Measurements from ENCODE around the gene MCCC1. TPM values are rescaled to one million over a fixed set of nuclear protein-coding genes. Genes with fewer than 3 reads are reported as not detected.
"Not testable (repeated sequence)": the region's sequence is repeated elsewhere in the genome, so short reads cannot be mapped to it uniquely, and the experiment has no call there.

Gene MCCC1
- polyA plus RNA-seq, 1 experiment, result 19.0 TPM

GRCh38 chr3:183008800-183009199, 90.5 kb downstream of the MCCC1 start:
- H3K4me3 ChIP-seq (ENCODE audit: low read depth, low read length), result no peak overlapping the region
- no peaks in the 10 kb centered on the region for H3K27me3 ChIP-seq (ENCODE audit: control insufficient read depth, insufficient read depth, low read length)
- TF ChIP-seq CTCF (IDR thresholded peaks at IDR 0.05; ENCODE audit: low read depth, low read length), result no peak
- H3K9me3 ChIP-seq (ENCODE audit: control insufficient read depth, insufficient read depth, low read length), result no peaks in the 10 kb centered on the region
- ChIA-PET POLR2A (no interaction called here), CTCF (no interaction called here)
- H3K27ac ChIP-seq (ENCODE audit: low read depth, low read length), result no peak overlapping the region
- DNase-seq (ENCODE audit: low read depth, low spot score), result no peak

GRCh38 chr3:183008303-183008702, 91.0 kb downstream of the MCCC1 start:
- no peak for DNase-seq (ENCODE audit: low read depth, low spot score)
- H3K27ac ChIP-seq (ENCODE audit: low read depth, low read length), result no peak overlapping the region
- H3K9me3 ChIP-seq (ENCODE audit: control insufficient read depth, insufficient read depth, low read length), result no peaks in the 10 kb centered on the region
- no peak overlapping the region for H3K4me3 ChIP-seq (ENCODE audit: low read depth, low read length)
- no peaks in the 10 kb centered on the region for H3K27me3 ChIP-seq (ENCODE audit: control insufficient read depth, insufficient read depth, low read length)
- TF ChIP-seq CTCF (IDR thresholded peaks at IDR 0.05; ENCODE audit: low read depth, low read length), result no peak
- CTCF ChIA-PET, result no interaction called here
- POLR2A ChIA-PET, result no interaction called here

GRCh38 chr3:183006396-183007002, 92.8 kb downstream of the MCCC1 start:
- H3K27me3 ChIP-seq (ENCODE audit: control insufficient read depth, insufficient read depth, low read length), result no peaks in the 10 kb centered on the region
- POLR2A ChIA-PET, result no interaction called here
- H3K9me3 ChIP-seq (ENCODE audit: control insufficient read depth, insufficient read depth, low read length), result no peaks in the 10 kb centered on the region
- CTCF ChIA-PET, result no interaction called here
- H3K4me3 ChIP-seq (ENCODE audit: low read depth, low read length), result no peak overlapping the region
- H3K27ac ChIP-seq (ENCODE audit: low read depth, low read length), result no peak overlapping the region
- no peak for TF ChIP-seq CTCF (IDR thresholded peaks at IDR 0.05; ENCODE audit: low read depth, low read length)
- no peak for DNase-seq (ENCODE audit: low read depth, low spot score)

GRCh38 chr3:182999767-183000166, 99.5 kb downstream of the MCCC1 start:
- ChIA-PET CTCF (interaction anchor here (1.7 kb wide), 1 partner anchor 288 kb away, joined by 4 read pairs; no protein-coding TSS in a partner anchor), POLR2A (no interaction called here)
- DNase-seq (ENCODE audit: low read depth, low spot score), result no peak

GRCh38 chr3:182993486-182994201, 105.7 kb downstream of the MCCC1 start:
- H3K4me3 ChIP-seq (ENCODE audit: low read depth, low read length); DNase-seq (ENCODE audit: low read depth, low spot score); CTCF ChIA-PET; POLR2A ChIA-PET; H3K27me3 ChIP-seq (ENCODE audit: control insufficient read depth, insufficient read depth, low read length); H3K9me3 ChIP-seq (ENCODE audit: control insufficient read depth, insufficient read depth, low read length); H3K27ac ChIP-seq (ENCODE audit: low read depth, low read length): not testable (repeated sequence)

More at GRCh38 chr3:182999767-183000166, 99.5 kb downstream of the MCCC1 start:
- H3K9me3 ChIP-seq (ENCODE audit: control insufficient read depth, insufficient read depth, low read length), result no peaks in the 10 kb centered on the region
- H3K4me3 ChIP-seq (ENCODE audit: low read depth, low read length), result no peak overlapping the region
- TF ChIP-seq CTCF (IDR thresholded peaks at IDR 0.05; ENCODE audit: low read depth, low read length), result no peak
- no peak overlapping the region for H3K27ac ChIP-seq (ENCODE audit: low read depth, low read length)
- H3K27me3 ChIP-seq (ENCODE audit: control insufficient read depth, insufficient read depth, low read length), result no peaks in the 10 kb centered on the region
